ENCODE measurements around the gene ECD. TPM values are rescaled to one million over a fixed set of nuclear protein-coding genes. Genes with fewer than 3 reads are reported as not detected.

Gene ECD
- total RNA-seq (2022; extraction: Qiagen RNA extraction): 23.3 to 33.0 TPM (median 24.8 TPM) in 5 replicates

DNA sequence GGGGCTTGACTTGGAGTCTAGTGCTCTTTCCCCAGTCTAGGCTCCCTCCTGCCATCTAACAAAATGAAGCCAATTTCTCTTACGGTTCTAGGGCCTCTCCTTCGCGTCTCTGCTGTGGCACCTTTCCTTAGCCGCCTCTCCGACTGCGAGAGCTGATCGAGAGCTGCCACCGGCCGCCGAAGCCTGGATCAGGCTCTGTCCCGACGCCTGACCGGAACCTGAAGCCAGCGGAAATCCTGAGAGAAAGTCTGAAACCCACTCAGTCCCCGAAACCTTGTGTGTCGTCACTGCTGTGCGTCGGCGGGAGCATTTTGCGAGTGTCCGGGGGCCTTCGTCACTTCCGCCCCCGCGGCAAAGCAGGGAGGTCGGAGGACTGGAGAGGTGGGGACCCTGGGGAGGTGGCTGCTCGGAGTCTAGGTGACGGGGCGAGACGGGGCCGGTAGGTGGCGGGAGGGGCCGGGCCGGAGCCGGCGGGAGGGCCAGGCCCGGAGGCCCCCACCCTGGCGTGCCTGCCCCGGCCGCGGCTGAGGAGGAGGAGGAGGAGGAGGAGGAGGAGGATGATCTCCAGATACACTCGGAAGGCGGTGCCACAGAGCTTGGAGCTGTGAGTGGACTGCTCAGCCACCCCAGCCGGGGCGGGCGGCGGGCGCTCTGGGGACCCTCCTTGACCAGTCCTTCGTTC lies at the start of gene ECD, which contains the start of gene FAM149B1:
Gene ECD (minus strand): TSS at position 226 of the 682 bp plus-strand sequence. CDS start 4,071 bp downstream, outside the sequence.
Gene FAM149B1 (plus strand): TSS at position 337 of the 682 bp plus-strand sequence. CDS start 221 bp downstream, at position 558.

DNA sequence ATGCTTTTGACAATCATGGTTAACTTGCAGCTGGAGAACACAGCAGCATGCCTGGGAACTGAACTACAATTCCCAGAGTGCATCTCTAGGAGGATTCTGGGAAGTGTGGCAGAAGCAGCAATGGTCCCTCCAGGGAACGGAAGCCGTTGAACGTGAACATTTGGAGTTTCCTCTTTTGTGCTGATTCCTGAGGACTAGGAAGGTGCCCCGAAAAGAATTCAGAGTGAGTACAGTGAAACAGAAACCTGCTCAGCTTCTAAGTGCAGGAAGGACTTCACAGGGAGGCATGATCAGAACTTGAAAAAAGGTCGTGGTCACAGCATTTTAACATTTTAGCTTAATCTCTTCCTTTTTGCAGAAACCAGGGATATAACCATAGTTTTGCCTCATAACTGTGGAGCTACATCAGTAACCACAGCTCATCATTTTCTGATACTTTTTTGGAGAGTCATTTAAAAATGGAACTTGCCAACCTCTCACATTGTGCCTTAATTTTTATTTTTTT lies 57.4 kb downstream of the ECD start, which contains the start of gene NUDT13:
Gene NUDT13 (plus strand): TSS at position 111 of the 505 bp plus-strand sequence. CDS start 3,911 bp downstream, outside the sequence.

DNA sequence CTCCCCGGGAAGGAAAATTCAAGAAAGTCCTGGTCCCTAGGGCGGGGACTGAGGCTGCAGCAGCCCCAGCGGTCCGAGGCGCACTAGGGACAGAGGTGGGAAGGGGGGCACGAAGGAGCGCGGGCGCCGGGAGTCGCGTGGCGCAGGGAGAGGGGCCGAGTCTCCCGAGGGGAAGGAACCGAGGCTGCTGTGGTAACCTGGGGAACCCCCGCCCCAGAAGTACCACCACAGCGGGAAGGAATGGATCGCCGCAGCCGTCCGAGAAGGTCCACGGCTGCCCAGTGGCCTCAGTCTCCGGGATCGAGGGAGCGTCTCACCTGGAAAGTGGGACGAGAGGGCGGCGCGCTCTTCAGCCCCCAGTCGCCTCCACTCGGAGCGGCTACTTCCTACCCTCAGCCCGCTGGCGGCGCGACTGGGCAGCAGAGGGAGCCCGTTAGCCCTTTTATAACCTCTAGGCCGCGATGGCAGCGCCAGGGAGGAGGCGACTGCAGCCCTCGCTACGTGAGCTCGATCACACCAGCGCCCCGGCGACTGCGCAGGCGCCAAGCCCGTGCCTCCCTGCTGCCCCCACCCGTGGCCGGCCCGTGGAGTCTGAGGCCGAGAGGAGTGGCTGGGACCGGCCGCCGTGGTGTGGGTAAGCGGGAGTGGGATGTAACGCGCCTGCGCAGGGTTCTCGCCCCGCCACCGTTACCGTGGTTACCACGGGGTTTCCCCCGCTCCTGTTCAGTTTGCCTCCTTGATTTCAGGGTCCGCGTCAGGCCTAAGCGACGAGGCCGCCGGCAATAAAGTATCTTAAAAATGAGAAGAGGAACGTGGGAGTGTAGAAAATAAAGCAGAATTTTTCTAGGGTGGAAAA lies 71.1 kb downstream of the ECD start, which contains the start of gene P4HA1:
Gene P4HA1 (minus strand): TSS at position 418 of the 856 bp plus-strand sequence. CDS start 21,983 bp downstream, outside the sequence.

Other genes with a start within 250 kb of the ECD start
- gene PLA2G12B, start 213.2 kb downstream of the ECD start, total RNA-seq (2022; extraction: Qiagen RNA extraction): not detected in 5 replicates
- gene P4HA1, start 71.1 kb downstream of the ECD start, total RNA-seq (2022; extraction: Qiagen RNA extraction): 17.0 to 29.3 TPM (median 20.6 TPM) in 5 replicates
- 2.6 to 3.0 TPM (median 2.9 TPM) in 5 replicates for gene NUDT13, start 57.6 kb downstream of the ECD start, total RNA-seq (2022; extraction: Qiagen RNA extraction)
- gene FAM149B1, start 111 bp upstream of the ECD start, total RNA-seq (2022; extraction: Qiagen RNA extraction): 6.7 to 8.2 TPM (median 7.4 TPM) in 5 replicates
- 46.8 to 52.1 TPM (median 49.8 TPM) in 5 replicates for gene DNAJC9, start 79.2 kb upstream of the ECD start, total RNA-seq (2022; extraction: Qiagen RNA extraction)
- gene MRPS16, start 84.6 kb upstream of the ECD start, total RNA-seq (2022; extraction: Qiagen RNA extraction): 120 to 187 TPM (median 177 TPM) in 5 replicates
- 0.17 to 0.31 TPM (median 0.22 TPM) in 5 replicates for gene CFAP70, start 190.9 kb upstream of the ECD start, total RNA-seq (2022; extraction: Qiagen RNA extraction)
- gene ANXA7, start 246.1 kb upstream of the ECD start, total RNA-seq (2022; extraction: Qiagen RNA extraction): 108 to 117 TPM (median 112 TPM) in 5 replicates